ENCODE data around the gene LDB1. TPM values are rescaled to one million over a fixed set of nuclear protein-coding genes. Genes with fewer than 3 reads are reported as not detected.

Gene LDB1
- total and polyA plus RNA-seq, 2 of the 13 experiments (the other 11 are each of a cell fraction or from before 2014, with no cell fraction given) = 17.2 to 45.5 TPM

- peak; percentile 69; the same call in 1 of the 2 replicates for TF ChIP-seq BRCA1 (CRISPR knock-in tag; IDR thresholded peaks at IDR 0.05)
- peak; percentile 32; the same call in 1 of the 2 replicates for TF ChIP-seq JUND (CRISPR knock-in tag; IDR thresholded peaks at IDR 0.05)
- TF ChIP-seq ZNF274 (CRISPR knock-in tag; IDR thresholded peaks at IDR 0.05) = no peak
- no peak for TF ChIP-seq HOXA7 (CRISPR knock-in tag; IDR thresholded peaks at IDR 0.05)
- TF ChIP-seq ZSCAN31 (CRISPR knock-in tag; IDR thresholded peaks at IDR 0.05; ENCODE audit: low read depth) = peak; percentile 72; the same call in 1 of the 2 replicates
- TF ChIP-seq ZBTB20 (CRISPR knock-in tag; IDR thresholded peaks at IDR 0.05; ENCODE audit: borderline replicate concordance, low read depth) = no peak
- TF ChIP-seq ZNF407 (CRISPR knock-in tag; IDR thresholded peaks at IDR 0.05; ENCODE audit: not compliant biosample characterization) = peak; percentile 27
- TF ChIP-seq SMAD9 (CRISPR knock-in tag; IDR thresholded peaks at IDR 0.05) = no peak
- no peak for TF ChIP-seq GLMP (CRISPR knock-in tag; IDR thresholded peaks at IDR 0.05; ENCODE audit: borderline replicate concordance)
- no peak for TF ChIP-seq ZNF558 (CRISPR knock-in tag; IDR thresholded peaks at IDR 0.05; ENCODE audit: borderline replicate concordance)
- 0 out of 2 replicates have a peak, but pooled peaks have one; percentile 25 for TF ChIP-seq ZNF720 (CRISPR knock-in tag; IDR thresholded peaks at IDR 0.05)
- TF ChIP-seq ZNF746 (CRISPR knock-in tag; IDR thresholded peaks at IDR 0.05) = peak; percentile 39; the same call in 1 of the 2 replicates
- TF ChIP-seq TCF7L2 (IDR thresholded peaks at IDR 0.05; ENCODE audit: low read depth, low read length) = no peak
- TF ChIP-seq ZUFSP (CRISPR knock-in tag; IDR thresholded peaks at IDR 0.05; ENCODE audit: borderline replicate concordance) = no peak
- peak; percentile 97 for TF ChIP-seq HINFP (CRISPR knock-in tag; IDR thresholded peaks at IDR 0.05; ENCODE audit: low read depth)
- TF ChIP-seq TCF7 (IDR thresholded peaks at IDR 0.05; ENCODE audit: low read depth) = no peak
These were observed 31.8 kb upstream of the LDB1 start, which contains the start of gene NOLC1 (continued) for GRCh38 chr10:102151774-102152544.
